GM12873 (cell line): ENCODE results near the gene INSC.

Experiments
- TF ChIP-seq, protein P1 (sequence below): IDR thresholded peaks from 2 replicates; pipeline ENCODE4 v1.5.1; 2012; ENCODE audit warnings: low read depth, mild to moderate bottlenecking, moderate library complexity, low read length, control low read depth; ENCODE audit not compliant: insufficient read depth; ENCODE audit errors: missing control alignments

Gene INSC

DNA sequence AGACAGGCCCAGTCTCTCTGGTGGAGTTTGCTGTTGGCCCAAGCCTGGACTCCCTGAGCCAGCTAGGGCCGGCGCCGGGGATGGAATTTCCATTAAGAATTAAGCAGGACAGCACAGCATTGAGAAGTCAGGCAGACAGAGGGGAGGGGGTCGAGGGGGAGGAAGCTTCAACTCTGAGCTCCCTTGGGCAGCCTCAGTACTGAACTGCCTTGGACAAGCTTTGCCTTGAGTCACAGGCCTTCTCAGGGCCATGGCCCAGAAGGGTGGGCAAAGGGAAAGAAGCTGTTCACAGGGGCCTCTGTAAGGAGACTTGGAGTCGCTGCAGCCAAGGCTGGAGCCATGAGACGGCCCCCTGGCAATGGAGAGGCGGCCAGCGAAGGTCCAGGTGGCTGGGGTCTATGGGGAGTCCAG, 2.6 kb upstream of the INSC start:
- TF ChIP-seq, protein P1, sequence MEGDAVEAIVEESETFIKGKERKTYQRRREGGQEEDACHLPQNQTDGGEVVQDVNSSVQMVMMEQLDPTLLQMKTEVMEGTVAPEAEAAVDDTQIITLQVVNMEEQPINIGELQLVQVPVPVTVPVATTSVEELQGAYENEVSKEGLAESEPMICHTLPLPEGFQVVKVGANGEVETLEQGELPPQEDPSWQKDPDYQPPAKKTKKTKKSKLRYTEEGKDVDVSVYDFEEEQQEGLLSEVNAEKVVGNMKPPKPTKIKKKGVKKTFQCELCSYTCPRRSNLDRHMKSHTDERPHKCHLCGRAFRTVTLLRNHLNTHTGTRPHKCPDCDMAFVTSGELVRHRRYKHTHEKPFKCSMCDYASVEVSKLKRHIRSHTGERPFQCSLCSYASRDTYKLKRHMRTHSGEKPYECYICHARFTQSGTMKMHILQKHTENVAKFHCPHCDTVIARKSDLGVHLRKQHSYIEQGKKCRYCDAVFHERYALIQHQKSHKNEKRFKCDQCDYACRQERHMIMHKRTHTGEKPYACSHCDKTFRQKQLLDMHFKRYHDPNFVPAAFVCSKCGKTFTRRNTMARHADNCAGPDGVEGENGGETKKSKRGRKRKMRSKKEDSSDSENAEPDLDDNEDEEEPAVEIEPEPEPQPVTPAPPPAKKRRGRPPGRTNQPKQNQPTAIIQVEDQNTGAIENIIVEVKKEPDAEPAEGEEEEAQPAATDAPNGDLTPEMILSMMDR, result no peak

DNA sequence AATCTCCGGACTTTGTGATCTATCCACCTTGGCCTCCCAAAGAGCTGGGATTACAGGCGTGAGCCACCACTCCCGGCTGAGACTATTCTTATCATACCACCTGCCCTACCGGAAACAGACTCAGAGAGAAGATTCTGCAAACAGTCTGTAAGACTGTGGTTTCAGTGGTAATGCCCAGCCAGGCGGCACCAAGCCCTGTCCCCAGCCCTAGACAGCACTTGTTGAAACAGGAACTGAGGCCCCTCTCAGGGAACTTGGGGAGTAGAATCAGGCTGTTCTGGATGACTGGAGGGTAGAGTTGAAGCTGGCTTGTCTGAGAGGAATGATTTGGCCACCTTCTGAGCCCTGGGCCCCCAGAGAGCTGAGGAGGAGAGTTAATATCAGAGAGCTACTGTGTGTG, 1.3 kb upstream of the INSC start:
- TF ChIP-seq, protein P1, result no peak

DNA sequence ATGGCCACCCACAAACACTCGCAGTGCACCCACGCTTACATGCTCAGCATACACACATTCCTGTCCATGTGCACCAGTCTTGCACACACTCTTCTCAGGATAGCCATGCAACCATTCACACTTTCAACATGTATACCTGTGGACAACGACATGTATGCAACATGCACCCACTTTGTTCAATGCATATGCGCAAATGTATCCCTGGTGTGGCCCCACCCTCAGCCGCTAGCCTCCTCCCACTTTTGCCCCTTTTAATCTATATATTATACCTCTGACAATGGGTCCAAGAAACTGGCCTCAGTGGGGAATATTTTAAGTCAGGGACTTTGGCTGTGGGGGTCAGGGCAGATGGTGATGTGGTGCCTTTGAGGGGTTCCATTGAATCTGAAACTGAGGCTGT, 963 bp downstream of the INSC start:
- TF ChIP-seq, protein P1, result no peak

DNA sequence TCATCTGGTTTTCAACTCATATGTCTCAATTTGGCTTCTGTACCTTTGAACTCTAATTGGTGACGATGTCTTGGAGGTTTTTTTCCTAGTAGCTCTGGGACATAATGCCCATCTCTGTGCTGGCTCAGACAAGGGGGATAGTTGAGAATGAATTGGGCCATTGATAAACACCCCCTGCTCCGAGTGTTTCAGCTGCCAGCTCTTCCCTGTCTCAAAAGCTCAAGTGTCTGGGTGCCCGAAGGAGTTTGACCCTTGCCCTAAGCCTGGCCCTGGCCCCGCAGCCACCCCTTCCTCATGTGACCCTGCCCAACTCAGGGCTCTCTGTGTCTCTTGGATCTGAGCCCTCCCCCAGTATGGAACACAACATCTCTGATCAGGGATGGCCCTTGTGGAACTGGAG, 3.0 kb downstream of the INSC start:
- TF ChIP-seq, protein P1, result no peak

DNA sequence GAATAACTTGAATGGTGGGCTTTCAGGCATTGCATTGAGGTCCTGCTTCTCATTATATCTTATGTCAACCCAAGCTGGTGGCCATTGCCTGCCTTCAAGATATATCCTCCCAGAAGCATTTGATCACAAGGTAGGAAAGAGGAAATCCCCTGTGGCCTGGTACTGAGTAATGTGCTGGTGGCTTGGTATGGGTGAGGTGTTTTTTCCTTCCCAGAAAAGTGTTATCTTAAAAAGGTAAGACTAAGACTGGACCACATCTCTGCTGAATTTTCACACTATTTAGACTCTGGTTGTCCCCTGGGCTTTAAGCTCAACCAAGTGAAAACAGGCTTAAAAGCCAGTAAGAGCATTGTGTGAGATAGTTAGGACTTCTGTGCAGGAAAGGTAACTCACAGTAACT, 3.7 kb downstream of the INSC start:
- TF ChIP-seq, protein P1, result no peak

DNA sequence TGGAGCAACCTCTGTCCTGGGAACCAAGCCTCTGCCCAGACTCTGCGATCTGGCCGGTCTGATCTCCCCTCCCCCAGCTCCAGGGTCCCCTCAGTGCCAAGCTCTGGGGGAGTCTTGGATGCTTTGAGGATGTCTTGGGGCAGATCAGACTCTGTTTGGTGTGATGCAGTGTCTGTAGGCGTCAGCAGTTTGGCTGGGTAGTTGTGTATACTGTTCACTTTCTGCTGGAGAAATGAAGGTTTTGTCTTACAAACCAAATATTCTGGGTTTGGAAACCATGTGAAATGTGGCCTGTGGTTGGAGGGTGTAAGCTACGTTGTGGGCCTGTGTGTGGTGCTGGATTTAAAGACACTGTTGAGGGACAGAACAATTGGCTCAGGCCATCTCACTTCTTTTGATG, 4.6 kb downstream of the INSC start:
- TF ChIP-seq, protein P1, result no peak

DNA sequence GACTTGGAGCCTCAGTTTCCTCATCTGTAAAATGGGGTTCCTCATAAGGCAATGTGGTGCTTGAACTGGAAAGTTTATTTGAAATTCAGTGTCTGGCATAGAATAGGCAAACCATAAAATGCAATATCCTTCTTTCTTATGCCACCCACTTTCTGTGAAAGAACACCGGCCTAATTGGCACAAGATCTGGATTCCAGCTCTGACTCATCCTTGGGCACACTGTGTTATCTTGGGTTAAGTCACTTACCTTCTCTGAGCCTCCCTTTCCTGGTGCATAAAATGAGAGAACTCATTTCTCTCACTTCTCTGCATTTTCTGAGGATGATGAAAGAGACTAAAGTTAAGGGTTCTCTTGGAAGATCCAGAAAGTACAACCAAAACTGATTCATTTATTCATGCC, 5.1 kb downstream of the INSC start:
- TF ChIP-seq, protein P1, result no peak
